ENCODE measurements around the gene ZGPAT. TPM values are rescaled to one million over a fixed set of nuclear protein-coding genes. Genes with fewer than 3 reads are reported as not detected.

The ZGPAT gene
- total RNA-seq, 1 experiment from 2014 or later: 27.6 TPM

DNA sequence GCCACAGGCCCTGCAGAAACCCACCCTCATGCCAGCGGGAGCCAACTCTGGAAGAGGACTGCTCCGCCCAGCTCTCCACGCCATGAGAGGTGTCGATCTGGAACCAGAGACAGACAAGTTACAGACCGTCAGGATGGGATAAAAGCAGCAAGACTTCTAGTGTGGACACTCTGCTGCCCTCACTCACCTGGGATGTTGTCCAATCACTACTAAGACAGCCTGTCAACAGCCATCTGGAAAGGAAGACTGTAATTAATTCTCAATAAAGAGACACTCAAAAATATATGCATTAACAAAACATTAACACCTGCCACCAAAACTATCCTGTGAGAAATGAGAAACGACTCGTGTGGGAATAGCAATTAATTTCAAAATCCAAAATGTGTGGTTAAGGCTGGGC, 60.0 kb downstream of the ZGPAT start:
- Histone ChIP-seq H3K56ac (ENCODE audit: insufficient read length, low read depth, low read length) (no peak overlapping the region), H3K27ac (ENCODE audit: insufficient read length, low read depth, low read length) (no peak overlapping the region), H3K14ac (ENCODE audit: insufficient read depth, low read length) (no peak overlapping the region), H3K4ac (ENCODE audit: low read depth, low read length) (no peak overlapping the region), H4K8ac (replicated peaks; ENCODE audit: insufficient read length, low read depth, low read length) (no peak overlapping the region), H4K91ac (ENCODE audit: insufficient read length, low read depth, low read length) (no peak overlapping the region), H3T11ph (ENCODE audit: low read length) (no peak overlapping the region), H3K79me2 (ENCODE audit: insufficient read depth, low read length) (no peaks in the 10 kb centered on the region), H3K23ac (ENCODE audit: insufficient read length, low read depth, low read length) (no peak overlapping the region), H2BK5ac (ENCODE audit: insufficient read length, low read length) (no peak overlapping the region), H2BK15ac (ENCODE audit: low read depth, low read length) (no peak overlapping the region), H3K18ac (ENCODE audit: insufficient read length, low read depth, low read length) (no peak overlapping the region), H2AK5ac (ENCODE audit: insufficient read length, low read length) (no peak overlapping the region), H4K20me1 (ENCODE audit: control insufficient read depth, insufficient read depth, insufficient read length) (no peaks in the 10 kb centered on the region), H3K9me3 (ENCODE audit: control insufficient read depth, low read depth, low read length) (no peaks in the 10 kb centered on the region), H3K4me1 (ENCODE audit: insufficient read depth, low read length) (no peaks in the 10 kb centered on the region), H3K4me2 (ENCODE audit: insufficient read depth, insufficient read length, low read length) (no peak overlapping the region), H2BK120ac (ENCODE audit: low read depth, low read length, poor library complexity, severe bottlenecking) (no peak overlapping the region), H3K9ac (ENCODE audit: extremely low read depth, insufficient read length, low read length) (no peak overlapping the region), H2BK20ac (ENCODE audit: low read depth, low read length, poor library complexity, severe bottlenecking) (no peak overlapping the region), H3K27me3 (ENCODE audit: insufficient read depth, low read length) (no peaks in the 10 kb centered on the region; the same call in 1 of the 2 replicates), H4K5ac (ENCODE audit: insufficient read length, low read depth, low read length) (no peak overlapping the region), H3K23me2 (ENCODE audit: insufficient read length, low read depth, low read length, poor library complexity, severe bottlenecking) (no peaks in the 10 kb centered on the region), H3K79me1 (ENCODE audit: insufficient read depth, low read depth, low read length, poor library complexity, severe bottlenecking) (no peaks in the 10 kb centered on the region), H2AFZ (ENCODE audit: low read length) (no peak overlapping the region), H2BK12ac (ENCODE audit: insufficient read length, low read depth, low read length) (no peak overlapping the region)
- WGBS (ENCODE audit: extremely low coverage, insufficient read length, low lambda C conversion rate): no CpG with 5 or more reads among the region's 7 CpGs
- TF ChIP-seq, protein P1, sequence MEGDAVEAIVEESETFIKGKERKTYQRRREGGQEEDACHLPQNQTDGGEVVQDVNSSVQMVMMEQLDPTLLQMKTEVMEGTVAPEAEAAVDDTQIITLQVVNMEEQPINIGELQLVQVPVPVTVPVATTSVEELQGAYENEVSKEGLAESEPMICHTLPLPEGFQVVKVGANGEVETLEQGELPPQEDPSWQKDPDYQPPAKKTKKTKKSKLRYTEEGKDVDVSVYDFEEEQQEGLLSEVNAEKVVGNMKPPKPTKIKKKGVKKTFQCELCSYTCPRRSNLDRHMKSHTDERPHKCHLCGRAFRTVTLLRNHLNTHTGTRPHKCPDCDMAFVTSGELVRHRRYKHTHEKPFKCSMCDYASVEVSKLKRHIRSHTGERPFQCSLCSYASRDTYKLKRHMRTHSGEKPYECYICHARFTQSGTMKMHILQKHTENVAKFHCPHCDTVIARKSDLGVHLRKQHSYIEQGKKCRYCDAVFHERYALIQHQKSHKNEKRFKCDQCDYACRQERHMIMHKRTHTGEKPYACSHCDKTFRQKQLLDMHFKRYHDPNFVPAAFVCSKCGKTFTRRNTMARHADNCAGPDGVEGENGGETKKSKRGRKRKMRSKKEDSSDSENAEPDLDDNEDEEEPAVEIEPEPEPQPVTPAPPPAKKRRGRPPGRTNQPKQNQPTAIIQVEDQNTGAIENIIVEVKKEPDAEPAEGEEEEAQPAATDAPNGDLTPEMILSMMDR (conservative IDR thresholded peaks at IDR 0.05): no peak
- no peak overlapping the region for H3K4me3 Mint-ChIP-seq
- H3K4me1 Mint-ChIP-seq: no peaks in the 10 kb centered on the region
- no peaks in the 10 kb centered on the region for H3K9me3 Mint-ChIP-seq
- H3K36me3 Mint-ChIP-seq (ENCODE audit: insufficient read depth in 1 of 3, low read depth in 3 of 3): peaks cover 1 to 45% (median 31%) of the 10 kb centered on the region in 3 experiments; a peak in 5 of 7 replicates
- H3K27ac Mint-ChIP-seq: no peak overlapping the region; a peak in 1 of 7 replicates
- no peaks in the 10 kb centered on the region; the same call in 1 of the 2 replicates for H3K27me3 Mint-ChIP-seq (ENCODE audit: low read depth)
- no peak for DNase-seq

All from H9 (cell line).